GM19238 (cell line): Measurements from ENCODE around the gene PTGR3.

Experiments
- DNase-seq: peaks from one replicate; pipeline ENCODE4 v3.0.0; 2011; ENCODE audit warnings: low spot score; ENCODE audit not compliant: insufficient read length

The PTGR3 gene

DNA sequence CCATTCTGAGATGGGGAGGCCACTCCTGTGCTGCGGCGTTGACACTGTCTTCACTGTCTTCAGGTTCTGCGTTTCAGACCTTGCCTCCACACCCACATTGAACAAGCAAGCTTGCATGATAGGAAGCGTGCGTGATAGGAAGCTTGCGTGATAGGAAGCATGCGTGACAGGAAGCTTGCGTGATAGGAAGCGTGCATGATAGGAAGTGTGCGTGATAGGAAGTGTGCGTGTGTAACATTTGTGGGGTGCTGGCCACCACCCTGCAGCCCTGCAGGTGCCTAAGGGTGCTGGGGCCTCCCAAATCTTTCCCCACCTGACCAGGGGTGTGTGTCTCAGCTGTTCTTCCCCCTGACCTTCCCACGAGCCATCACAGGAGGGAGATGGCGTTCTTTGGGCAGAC, 27.0 kb upstream of the PTGR3 start:
- DNase-seq = no peak

GRCh38 chr18:75234901-75235300, 26.0 kb upstream of the PTGR3 start:
- no peak for DNase-seq

DNA sequence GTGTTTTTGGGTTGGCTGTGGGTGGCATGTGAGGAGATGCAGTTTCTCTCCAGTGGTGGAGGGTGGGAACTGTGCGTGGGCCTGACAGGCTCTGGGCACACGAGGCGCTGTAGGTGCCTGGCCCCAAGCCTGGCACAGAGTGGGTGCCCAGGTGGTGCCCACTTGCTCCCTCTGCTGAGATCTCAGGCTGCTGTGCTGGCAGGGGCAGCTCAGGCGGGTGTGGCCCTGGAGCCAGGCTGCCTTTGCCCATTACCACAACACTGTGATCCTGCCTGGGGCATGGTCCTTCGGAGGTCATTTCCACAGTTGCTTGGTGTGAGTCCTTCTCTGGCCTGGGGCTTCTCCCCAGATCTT, 22.1 kb upstream of the PTGR3 start:
- DNase-seq = no peak

- DNase-seq = no peak
Observed at GRCh38 chr18:75230163-75231052, 21.5 kb upstream of the PTGR3 start.

GRCh38 chr18:75229437-75229836, 20.5 kb upstream of the PTGR3 start:
- no peak for DNase-seq

DNA sequence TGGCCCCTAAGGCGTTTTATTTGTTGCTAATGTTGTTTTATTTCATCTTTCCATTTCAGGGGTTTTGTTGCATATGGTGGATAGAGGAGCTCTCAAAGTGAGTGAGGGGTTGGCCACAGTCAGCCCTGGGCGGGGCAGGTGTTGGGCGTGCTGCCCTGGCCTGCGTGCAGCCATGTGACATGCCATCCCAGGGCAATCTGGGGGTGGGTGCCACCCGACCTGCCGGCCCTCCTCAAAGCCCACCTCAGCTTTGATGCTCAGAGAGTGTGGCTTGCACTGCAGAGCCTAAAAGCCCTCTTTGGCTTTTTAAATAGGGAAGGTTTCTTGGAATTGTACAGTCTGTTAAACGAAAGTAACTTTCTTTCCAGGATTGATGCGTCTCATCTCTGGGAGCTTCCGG, 20.0 kb upstream of the PTGR3 start:
- no peak for DNase-seq

DNA sequence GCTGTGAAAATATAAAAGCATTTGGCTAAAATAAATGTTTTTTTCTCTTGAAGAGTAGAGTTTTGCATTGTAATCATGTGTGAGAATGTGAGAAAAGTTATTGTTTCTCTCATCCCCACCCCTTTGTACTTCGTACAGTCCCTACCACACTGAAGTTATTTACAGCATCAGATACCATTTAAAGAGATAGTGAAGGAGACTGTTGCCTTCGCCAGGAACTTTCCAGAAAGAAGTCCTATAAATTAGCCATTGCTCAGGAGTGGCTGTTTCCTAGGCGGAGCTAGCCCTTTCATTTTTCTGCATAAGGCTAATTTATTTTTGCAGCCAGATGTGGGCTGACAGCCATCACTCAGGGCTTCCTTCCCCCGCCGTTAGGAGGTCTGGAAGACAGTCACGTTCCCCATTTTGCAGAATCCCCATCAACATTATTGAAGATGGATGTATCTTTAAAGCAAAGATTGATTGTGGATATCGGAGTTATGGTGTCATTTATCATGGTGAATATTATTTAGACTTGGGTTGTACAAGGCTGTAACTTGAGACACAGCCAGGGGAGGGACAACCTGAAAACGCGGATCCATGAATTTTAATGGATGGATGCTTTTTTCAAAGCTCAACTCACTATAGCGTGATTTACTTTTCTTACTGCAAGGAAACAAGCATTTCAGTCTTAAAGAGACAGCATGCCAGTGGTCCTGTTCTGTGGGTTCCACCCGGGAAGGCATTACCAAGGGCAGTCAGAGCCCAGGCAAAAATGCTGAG, 18.8 kb upstream of the PTGR3 start:
- DNase-seq = no peak

- no peak for DNase-seq
Observed at GRCh38 chr18:75226956-75227316, 18.0 kb upstream of the PTGR3 start.

DNA sequence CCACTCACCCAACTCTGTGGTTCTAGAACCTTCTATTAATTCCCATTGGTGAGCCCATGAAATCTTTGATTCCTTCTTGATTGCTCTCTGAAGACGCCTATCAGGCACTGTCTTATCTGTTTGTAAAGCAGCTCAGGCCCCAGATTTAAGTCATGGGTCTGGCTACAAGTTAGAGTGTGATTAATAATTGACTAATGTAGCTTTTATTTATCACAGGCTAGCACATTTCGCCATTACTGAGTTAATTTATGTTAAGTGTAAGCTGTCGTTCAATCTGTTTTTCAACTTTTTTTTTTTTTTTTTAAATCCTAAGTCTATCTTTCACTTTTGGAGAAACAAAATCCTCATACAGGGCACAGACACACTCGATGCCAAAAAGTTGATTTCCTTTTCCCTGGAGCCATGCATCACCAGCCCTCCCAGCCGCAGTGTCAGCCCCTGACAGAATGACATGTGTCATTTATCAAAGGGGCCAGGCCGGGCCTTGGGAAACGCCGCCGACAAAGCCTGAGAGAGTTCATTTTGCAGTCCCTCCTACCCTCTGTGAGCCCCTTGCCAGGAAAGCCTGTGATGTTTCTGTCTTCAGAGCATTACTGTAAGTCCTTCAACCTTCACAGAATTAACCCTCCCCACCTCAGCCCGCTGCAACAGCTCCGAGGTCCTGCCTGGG, 17.5 kb upstream of the PTGR3 start:
- no peak for DNase-seq

DNA sequence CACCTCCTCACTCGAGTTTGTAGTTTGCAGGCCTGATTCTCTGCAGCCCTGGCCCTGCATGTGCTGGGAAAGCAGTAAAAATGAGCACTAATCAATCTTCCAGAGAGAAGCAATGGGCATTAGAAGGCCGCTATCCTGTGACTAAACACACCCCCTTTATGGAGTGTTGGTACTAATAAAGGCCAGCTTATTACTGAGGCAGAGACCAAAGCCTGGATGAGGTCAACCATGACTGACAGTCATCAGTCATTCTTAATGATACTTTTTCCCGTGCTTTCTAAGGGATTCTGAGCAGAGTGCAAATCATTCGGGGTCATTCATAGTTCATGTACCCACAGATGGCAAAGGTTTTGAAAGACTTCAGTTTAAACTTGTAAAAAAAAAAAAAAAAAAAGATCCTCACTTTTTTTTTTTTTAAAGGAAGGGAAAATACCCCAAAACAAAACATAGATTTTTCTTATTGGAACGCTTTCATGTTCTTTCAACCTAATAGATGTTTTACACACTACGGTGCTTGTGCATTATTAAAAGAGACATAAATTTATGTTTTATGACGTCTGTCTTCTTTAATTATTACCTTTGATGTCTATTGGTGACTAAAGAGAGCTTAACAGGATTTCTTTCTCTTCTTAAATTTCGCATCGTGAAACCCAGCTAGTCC, 14.9 kb upstream of the PTGR3 start:
- no peak for DNase-seq

DNA sequence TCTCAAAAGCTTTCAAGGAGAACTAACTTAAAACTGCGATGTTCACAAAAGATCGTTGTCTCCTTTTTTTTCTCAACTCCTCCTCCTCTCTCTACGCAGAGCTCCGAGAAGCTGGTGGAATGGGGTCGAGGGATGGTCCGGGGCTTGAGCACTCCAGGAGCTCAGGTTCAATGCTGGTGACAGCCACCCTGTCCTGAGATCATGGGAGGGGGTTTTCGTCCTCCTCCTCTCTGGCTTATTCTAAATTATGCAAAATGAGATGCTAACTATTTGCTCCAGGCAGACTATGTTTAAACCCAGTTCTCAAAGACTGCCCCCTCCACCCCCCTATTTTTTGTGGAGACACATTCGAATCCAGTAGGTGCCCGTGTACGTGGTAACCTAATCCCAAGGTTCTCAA, 13.5 kb upstream of the PTGR3 start:
- no peak for DNase-seq

DNA sequence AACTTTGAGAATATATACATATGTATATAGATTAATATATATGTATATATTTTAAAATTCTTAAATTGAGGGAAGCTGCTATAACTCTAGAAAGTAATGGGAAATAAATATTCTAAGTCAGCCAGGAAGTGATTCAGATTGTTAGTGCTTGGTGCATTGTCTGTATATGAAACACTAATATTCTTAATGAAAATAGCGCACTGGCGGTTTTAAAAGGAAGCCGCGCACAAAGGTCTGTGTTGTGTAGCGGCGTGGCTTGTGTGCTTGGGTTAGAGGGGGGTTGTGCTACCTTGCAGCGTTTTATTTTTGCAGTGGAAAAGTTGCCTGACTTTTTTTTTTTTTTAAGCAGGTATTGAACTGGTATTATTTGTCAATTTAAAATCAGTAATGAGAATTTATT, 13.0 kb upstream of the PTGR3 start:
- no peak for DNase-seq

DNA sequence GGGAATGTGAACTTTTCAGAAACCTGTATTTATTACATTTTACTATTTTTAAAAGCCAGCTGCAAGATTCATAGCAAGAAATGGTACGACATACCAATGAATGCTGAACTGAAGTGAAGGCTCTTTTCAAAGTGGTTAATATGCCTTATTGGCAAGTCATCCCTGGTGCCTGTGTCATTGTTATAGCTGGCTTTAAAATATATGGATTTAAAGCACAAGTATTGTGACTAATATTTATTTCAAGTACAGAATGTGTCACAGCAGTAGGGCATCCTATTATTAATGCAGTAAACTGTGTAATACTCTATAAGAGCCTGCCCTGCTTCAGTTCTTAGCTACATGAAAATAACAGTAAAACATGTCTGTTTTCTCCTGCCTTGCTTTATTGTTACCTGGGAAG, 12.5 kb upstream of the PTGR3 start:
- no peak for DNase-seq

GRCh38 chr18:75220551-75221355, 11.8 kb upstream of the PTGR3 start:
- no peak for DNase-seq

DNA sequence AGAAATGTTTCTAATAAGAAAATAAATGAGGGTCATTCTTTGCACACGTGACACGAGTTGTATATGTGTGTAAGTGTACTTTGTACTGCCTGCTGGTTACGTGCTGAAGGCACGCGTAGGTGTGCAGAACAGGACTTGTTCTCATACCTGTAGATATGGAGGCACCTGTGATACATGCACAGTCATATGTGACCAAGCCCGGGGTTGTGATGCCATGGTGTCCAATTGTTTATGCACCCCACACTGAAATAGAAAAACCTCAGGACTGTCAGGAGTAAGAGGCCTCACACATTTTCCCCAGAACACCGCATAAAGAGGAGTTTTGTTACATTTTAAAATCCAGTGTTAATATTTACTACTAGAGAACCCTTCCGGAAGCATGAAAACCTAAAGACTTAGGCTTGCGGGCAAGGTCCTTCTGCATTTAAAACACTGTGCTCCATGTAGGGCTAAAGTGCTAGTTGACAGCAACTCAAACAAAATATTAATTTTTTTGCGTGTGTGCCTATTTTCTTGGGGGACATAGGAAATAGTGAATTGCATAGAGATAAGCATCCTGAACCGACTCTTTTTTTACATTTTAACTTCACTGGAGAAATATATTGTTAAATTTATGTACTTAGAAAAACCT, 10.9 kb upstream of the PTGR3 start:
- DNase-seq = no peak

DNA sequence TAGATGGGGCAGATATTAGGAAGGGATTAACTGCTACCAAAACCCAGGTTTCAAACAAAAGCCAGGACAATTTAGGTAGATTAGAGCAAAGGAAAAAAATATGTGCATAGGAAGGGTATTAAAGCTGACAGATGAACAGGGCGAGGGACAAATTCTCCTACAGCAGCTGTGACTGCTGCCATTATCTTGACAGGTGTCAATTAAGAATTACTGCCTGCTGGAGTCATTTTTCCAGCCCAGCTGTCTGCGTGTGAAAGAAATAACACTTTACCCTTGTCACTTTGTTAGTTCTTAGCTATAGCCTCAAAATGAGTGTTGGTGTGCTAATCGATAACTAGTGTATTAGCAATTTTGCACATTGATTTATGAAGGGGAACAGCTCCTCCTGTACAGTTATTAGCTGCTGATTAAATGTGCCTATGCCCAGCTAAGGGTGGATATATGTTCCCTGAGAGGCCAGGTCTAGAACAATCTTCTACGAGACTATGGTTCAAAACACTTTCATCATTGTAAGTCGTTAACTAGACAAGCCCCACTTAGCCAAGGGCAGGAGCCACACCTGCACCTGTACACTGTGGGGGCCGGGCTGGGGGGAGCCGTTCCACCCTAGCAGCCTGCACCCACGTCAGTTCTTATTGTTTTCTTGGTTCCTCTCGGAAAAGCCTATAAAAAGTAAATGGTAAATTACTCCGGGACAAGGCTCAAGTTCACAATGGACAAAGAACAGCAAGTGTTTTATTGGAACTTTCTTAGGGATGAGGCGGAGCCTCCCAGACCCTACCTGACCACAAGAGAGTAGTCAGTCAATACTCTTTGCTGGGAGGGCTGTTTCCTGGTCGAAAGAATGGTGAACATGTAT, 9.4 kb upstream of the PTGR3 start:
- no peak for DNase-seq

GRCh38 chr18:75216911-75217689, 8.2 kb upstream of the PTGR3 start:
- DNase-seq = no peak

DNA sequence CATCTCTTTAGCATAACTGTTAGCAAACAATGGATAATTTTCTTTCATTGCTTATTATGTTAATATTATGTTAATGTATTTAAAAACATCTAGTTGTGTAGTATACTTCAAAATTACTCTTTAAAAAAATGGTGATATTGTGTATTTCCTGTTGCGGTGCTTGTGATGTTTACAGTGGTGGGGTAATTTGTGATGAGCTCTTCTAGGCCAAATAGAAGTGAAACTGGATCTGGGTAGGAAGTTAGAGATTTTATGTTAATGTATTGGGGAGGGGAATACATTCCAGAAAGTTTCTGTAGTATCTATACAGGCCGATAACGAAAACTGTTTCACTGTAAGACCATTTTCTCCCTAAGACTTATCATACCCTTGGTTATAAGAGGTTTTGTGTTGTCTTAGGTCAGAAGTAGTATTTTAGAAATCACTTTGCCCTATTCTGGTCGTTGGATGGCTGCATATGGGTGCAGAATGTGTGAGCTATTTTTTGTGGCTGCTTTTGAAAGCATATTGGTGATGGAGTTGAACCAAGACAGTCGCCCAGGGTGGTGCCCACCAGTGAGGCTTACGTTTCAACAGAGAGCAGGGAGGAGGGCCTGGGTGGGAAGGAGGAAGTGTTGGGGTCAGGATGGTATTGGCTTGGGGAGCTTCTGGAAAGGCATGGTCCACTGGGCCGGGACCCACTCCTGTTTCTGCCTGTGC, 7.4 kb upstream of the PTGR3 start:
- DNase-seq = no peak
